GM19043 (cell line): ENCODE data around the gene KCNJ11.

Experiments used
- ATAC-seq: cut with Tn5 transposase; IDR thresholded peaks from one replicate; pipeline ENCODE4 v1.9.1; 2021; ENCODE audit warnings: low read depth; ENCODE audit not compliant: unreplicated experiment

Gene KCNJ11

DNA sequence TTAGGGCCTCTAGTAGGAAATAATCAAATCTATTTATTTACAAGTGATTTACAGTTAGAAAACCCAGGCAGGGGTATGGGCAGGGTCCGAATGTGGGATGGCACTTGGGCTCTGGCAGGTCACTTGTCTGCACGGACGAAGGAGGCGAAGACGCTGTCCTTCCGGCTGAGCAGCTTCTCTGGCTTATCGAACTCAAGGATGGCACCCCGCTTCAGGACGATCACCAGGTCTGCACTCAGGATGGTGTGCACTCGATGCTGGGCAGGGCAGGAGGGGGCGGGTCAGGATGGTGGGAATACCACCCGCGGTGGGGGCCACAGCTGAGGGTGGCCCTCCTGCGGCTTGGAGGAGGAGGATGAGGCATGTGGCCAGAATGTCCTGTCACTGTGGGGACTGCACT is 4.4 kb upstream of the KCNJ11 start:
- no peak for ATAC-seq

DNA sequence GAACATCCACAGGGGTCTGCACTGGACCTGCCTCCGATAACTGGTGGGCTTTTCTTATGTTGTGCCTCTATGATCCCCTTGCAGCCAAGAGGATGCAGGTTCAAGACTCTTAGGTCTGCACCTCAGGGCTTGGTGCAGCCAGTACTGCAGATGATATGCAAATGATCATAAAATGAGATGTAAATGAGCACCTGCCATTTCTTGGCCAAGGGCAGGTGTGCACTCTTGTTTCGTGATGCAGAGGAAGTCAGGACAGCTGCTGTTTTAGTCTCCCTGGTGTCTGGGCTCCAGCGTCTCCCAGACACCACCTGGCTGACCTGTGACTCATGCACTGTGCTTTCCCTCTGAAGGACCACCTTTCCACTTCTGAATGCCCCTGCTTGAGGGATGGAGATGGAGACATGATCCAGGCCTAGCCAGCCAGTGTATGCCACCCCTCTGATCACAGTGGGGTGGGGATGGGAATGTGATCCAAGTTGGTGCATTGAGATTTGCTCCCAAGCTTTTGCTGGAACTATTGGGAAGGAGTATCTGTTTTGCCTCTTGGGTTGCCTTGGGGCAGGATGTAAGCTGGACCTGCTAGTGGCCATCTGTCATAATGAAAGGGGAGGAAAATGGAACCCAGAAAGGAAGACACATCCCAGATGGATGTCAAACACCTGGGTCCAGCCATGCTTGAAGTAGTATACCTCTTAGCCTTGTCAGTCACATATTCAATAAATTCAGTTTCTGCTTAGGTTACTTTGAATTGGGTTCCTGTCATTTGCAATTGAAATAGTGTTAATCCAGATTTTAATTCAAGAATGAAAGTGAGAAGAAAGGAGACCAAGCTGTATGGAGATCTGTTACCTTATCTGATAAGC is 3.3 kb upstream of the KCNJ11 start:
- no peak for ATAC-seq

- no peak for ATAC-seq
Measured at GRCh38 chr11:17389957-17390649, 1.6 kb upstream of the KCNJ11 start.

- ATAC-seq, result no peak
Measured at GRCh38 chr11:17389211-17389956, 925 bp upstream of the KCNJ11 start.

- ATAC-seq, result no peak
Measured at GRCh38 chr11:17387811-17388210, 648 bp downstream of the KCNJ11 start.

DNA sequence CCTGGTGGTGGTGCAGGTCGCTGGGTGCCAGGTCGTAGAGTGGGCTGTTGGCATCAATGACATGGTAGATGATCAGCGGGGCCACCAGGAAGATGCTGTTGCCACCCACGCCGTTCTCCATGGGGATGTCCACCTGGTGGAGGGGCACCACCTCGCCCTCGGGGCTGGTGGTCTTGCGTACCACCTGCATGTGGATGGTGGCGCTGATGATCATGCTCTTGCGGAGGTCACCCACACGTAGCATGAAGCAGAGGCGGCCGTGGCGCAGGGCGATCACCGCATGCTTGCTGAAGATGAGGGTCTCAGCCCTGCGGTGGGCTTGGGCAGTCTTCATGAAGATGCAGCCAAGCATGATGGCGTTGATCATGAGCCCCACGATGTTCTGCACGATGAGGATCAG is 1.2 kb downstream of the KCNJ11 start:
- no peak for ATAC-seq

GRCh38 chr11:17386331-17387084 is 2.0 kb downstream of the KCNJ11 start:
- ATAC-seq, result peak; percentile 66

- no peak for ATAC-seq
Measured at GRCh38 chr11:17385926-17386325, 2.5 kb downstream of the KCNJ11 start.

DNA sequence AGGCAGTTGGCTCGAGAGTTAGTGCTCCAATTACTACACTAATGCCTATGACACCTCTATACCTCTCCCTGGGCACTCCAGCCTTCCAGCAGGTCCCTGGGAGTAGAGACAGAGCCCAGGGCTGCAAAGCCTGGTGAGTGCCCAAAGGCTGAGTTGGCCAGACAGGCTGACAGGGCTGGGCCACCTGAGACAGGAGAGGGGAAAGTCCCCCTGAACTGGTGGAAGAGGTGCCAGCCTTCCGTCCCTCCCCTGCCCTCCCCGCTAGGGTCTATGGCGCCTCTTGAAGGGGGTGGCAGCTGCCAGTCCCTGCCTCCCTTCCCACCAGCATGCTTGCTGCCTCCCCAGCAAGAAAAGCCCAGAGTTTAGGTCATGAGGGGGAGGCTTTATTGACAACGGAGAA is 3.0 kb downstream of the KCNJ11 start:
- no peak for ATAC-seq

DNA sequence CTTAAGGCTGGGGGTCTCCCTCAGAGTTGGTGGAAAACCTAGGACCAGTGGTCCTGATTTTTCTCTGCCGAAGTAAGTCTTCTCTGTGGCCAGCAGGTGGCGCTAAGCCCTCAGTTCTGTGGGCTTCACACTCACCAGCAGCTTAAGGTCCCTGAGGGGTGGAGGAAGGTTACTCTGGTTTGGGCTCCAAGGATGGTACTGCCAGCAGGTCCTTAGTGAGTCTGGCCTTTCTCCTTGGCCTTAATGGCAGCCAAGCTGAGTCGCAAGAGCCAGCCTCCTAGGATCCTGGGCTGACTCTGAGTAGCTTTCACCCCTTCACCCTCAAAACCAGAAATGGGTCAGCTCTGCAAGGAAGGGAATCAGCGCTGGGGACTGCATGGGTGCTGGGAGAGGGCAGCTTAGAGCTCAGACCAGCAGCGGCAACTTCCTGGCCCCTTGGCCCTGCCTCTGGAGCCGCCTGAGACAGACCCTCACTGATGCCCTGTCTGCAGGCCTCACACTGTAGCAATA is 4.4 kb downstream of the KCNJ11 start:
- no peak for ATAC-seq

GRCh38 chr11:17383461-17383860 is 5.0 kb downstream of the KCNJ11 start:
- ATAC-seq, result no peak

- ATAC-seq, result no peak
Measured at GRCh38 chr11:17382046-17382728, 6.3 kb downstream of the KCNJ11 start.

GRCh38 chr11:17381156-17381555 is 7.3 kb downstream of the KCNJ11 start:
- no peak for ATAC-seq

- ATAC-seq, result no peak
Measured at GRCh38 chr11:17379383-17380180, 8.9 kb downstream of the KCNJ11 start.

DNA sequence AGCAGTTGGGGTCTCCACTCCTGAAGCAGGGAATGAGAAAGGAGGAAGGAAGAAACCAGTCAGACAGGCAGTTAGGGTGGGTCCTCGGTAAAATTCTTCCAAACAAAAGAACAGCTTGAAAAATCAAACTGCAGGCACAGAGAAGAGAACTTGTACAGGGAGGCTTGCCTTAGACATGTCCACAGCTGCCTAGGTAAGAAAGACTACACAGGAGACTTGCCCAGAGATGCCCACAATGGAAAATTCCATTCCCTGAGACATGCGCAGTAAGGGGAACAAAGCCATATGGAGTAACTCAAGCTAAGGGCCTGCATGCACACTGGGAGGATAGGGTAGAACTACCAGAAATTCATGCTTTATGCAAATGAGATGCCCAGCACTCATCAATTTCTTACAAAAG is 9.8 kb downstream of the KCNJ11 start:
- no peak for ATAC-seq

DNA sequence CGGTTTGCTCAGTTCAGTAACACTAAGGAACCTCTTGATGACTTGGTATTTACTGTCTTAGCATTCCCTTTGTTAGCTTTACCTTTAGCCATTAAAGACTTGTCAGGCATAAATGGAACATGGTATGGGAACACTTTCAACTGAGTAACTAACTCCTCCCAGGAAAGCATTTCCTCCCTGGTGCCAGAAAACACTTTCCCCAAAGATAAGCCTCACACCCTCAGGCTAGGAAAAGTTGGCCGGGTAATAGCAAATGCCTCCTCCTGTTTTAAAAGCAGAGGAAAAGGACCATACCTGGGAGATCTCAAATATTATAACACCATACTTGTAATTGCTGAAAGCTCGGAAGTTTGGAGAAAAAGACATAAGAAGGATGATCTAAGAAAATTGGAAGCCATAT is 12.0 kb downstream of the KCNJ11 start:
- ATAC-seq, result no peak

DNA sequence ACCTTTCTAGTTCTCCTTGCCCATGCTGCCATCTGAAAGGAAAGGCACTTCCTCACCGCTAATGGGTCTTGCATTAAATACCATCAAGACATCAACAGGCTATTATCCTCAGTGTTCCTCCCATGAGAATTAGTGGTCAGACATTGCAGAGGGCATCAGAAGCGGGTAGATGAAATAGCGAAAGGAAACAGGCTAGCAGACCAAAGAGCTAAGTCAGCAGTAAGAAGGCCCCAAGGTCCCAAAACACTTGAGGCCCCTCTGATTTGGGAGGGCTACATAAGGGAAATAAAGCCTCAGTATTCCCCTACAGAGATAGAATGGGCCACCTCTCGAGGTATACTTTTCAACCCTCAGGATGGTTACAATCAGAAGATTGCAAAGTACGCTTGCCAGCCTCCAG is 12.9 kb downstream of the KCNJ11 start:
- no peak for ATAC-seq

DNA sequence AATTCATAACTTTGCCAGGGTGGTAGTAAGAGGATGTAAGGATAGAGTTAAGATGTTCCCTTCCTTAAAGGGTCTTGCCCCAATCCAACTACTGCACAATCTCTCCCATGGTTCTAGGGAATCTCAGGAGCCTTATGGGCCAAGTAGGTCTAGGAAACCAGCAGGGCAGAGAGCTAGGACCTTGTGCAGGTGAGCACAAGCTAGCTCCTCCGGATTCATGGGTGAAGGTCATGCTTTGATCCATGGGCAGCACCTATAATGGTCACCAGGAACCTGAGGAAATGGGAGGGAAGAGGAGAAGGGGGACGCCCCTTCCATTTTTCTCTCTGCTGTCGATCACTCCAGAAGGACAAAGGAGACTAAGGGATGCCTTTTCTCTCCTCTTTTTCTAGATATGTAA is 16.8 kb downstream of the KCNJ11 start:
- ATAC-seq, result no peak

- no peak for ATAC-seq
Measured at GRCh38 chr11:17369684-17370243, 18.7 kb downstream of the KCNJ11 start.
